Renal cortex interstitium (tissue), 11 donors: ENCODE measurements around the gene HIVEP3. TPM values are rescaled to one million over a fixed set of nuclear protein-coding genes. Genes with fewer than 3 reads are reported as not detected.

Experiments used
- DNase-seq, 11 donors: peaks; one replicate each; pipeline ENCODE4 v3.0.0-alpha.2; 2013; ENCODE audit warnings: low read depth in 9 of 11, low spot score in 4 of 11; ENCODE audit errors: extremely low read depth in 1 of 11
- polyA plus RNA-seq, 3 donors: library from polyadenylated mRNA; unstranded; fragments of 120-200 nt; gene quantifications; one replicate each; pipeline ENCODE4 v1.2.1, GENCODE V29; 2013; ENCODE audit not compliant: insufficient read length in 3 of 3

HIVEP3 gene
- polyA plus RNA-seq, 3 donors = 3.4 to 4.6 (median 4.1) TPM

- no peak for DNase-seq
These were observed 59.0 kb downstream of the HIVEP3 start for GRCh38 chr1:41859686-41860085.

GRCh38 chr1:41856944-41857285 is 61.8 kb downstream of the HIVEP3 start:
- DNase-seq = no peak

DNA sequence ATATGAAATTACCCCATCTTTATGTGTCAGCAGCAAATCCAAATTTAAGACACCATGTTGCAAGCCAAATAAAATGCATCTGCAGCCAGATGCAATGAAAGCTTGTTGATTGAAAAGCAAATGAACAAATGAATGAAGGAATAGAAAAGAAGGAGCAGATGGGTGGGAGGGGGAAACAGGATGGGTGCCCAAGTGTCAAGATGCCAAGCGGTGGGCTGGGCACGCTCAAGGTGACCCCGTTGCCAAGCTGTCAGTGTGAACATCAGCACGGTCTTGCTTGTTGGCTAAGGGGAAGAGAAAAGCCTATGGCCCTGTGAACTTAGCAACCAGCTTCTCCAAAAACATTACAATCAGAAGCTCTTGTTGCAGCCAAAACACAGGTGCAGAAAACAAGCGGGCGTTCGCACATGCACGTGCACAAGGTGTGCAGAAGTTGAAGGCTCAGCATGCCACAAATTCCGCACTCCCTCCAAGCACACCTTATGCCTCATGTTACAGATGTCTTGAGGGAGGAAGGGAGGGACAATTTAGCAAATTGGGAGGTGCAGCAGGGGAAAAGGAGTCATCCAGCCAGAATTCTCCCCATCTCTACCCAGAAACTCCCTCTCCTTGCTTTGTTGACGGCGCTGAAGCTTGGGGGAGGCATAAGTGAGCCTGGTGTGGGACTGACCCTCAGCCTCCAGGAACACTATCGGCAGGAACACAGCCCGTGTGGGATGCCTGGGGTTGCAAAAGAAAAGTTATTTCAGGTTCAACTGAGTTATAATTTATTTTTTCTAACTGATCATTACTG is 62.4 kb downstream of the HIVEP3 start:
- no peak for DNase-seq

- DNase-seq = no peak
These were observed 63.0 kb downstream of the HIVEP3 start for GRCh38 chr1:41855713-41856112.

GRCh38 chr1:41853907-41854306 is 64.8 kb downstream of the HIVEP3 start:
- no peak for DNase-seq

GRCh38 chr1:41852091-41852490 is 66.6 kb downstream of the HIVEP3 start:
- no peak for DNase-seq

GRCh38 chr1:41851589-41851988 is 67.1 kb downstream of the HIVEP3 start:
- DNase-seq = no peak

DNA sequence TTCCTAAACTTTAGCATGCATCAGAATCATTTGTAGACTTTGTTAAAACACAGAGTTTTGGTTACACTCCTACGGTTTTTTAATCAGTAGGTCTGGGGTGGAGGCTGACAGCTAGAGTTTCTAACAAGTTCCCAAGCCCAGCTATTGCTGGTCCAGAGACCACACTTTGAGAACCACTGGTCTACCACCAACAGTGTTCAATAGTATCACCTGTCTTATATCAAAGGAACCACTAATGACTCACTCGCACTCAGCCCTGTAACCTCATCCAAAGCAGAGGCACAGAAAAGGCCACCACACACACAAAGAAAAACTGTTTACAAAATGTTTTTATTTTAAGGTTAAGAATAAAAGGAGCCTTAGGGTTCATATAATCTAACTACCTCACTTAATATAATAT is 68.7 kb downstream of the HIVEP3 start:
- no peak for DNase-seq

GRCh38 chr1:41849211-41849759 is 69.4 kb downstream of the HIVEP3 start:
- DNase-seq = no peak

DNA sequence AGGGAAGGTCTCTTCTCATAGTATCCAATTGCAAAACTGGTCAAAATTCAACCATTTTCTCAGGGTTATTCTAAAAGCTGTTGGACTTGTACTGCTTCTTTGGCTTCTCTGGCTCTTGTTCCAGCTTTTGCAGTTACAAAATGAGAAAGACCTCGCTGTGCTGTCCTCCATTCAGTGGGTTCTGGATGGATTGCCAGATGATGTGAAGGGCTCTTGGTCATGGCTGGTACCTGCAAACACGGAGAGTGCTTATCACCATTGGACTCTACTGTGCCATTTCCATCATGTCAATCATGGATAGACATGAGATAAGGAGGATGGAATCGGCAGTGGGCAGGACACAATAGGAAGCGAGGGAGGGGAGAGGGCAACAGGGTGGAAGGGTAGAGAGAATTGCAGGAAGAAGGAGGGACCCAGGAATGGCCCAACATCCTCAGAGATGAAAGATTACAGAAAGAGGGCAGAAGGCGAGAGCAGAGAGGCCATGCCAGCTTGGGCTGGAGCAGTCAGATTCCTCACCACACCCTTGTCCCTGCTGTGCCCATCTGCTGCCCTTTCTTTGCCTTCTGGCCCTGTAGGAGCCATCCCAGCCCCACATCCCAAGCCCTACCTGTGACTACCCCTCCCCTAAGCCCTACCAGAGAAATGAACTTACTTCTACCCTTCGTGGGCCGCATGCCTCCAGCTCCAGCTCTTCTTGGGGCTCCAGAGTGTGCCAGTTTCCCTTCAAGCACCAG is 70.3 kb downstream of the HIVEP3 start:
- DNase-seq = no peak

DNA sequence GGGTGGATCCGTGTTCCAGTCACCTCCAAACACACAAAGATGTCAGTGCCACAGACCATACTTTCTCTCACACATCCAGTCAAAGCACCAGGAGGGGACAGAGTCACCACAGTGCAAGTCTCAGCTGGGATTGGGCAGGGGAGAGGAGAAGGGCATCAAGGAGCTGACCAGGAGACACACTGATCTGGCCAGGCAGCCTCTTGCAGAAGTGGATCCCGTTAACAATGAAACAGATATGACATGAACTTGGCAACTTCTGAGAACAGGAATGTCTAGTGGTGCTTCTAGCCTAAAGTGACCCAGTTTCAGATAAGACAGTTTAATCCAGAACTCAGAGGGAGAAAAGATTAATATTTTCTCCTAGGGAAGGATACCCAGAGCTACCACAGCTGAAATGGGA is 71.0 kb downstream of the HIVEP3 start:
- no peak for DNase-seq

GRCh38 chr1:41846625-41847405 is 71.9 kb downstream of the HIVEP3 start:
- DNase-seq = no peak

DNA sequence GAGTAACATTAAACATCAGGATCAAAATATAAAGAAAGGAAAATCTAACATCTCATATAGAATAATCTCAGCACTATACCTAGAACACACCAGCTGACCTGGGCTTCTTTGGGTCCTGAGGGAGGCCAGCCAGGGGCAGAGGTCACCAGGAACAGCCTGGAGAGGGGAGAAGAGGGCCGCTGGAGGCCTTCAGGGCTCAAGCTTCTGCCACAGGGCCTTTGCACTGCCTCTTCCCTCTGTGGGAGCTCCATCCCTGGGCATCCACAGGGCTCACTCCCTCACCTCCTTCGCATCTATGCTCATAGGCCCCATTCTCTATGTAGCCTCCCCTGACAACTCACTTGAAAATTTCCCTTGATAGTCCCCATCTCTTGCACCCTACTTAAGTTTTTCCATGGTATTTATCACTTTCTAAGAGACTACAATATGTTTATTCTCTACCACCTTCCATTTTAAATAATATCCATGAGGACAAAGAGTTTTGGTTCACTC is 73.9 kb downstream of the HIVEP3 start:
- DNase-seq = no peak

GRCh38 chr1:41844255-41844654 is 74.5 kb downstream of the HIVEP3 start:
- DNase-seq = no peak

DNA sequence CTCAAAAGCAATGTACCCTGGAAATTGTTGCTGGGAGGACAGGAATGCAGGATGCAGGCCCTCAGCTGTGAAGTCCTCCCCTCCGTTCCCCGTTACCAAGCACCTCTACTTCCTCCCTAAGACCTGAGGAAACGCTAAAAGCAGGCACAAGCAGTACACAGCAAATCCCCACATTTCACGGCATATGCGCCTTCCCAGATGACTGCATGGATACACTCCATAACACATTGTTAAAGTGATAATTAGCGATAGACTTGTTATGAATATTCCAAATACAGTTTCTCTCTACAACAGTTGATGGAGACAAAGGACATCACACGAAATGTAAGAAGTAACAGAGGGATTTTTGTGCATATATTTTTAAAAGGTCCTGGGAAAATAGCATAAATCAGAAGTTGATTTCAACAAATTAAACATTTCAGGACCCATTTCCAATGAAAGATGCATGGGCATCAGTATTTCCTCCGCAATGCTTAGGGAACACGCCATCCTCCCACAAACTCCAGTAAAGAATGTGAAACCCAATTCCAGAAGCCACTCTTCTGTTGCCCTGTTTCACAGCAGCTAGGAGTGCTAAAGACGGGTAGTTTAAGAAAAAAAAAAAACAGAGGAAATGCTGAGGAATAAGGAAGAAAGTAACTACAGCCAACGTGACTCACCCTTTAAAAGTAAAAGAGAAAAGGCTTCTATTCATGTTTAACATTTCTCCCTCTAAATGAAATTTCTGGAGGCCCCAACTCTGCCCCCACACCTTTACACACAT is 75.5 kb downstream of the HIVEP3 start:
- DNase-seq = peak in 1 of 11 donors; percentile 14

DNA sequence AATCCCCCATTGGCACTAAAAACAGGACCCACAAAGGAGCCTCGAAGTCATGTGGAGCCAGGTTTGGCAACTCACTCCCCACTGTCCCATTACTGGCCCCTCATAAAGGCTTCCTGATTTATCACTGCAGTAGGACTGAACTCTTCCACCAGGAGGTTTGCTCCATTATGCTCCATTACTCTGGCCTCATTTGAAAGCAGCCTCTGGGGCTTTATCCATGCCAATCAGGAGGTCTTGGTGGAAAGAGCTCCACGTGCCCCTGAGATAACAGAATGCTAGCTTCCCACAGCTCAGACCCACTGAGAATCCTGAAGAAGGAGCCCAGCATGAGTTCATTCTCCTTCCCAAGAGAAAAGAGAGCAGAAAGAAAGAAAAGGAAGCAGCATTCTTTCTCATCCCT is 76.4 kb downstream of the HIVEP3 start:
- no peak for DNase-seq

DNA sequence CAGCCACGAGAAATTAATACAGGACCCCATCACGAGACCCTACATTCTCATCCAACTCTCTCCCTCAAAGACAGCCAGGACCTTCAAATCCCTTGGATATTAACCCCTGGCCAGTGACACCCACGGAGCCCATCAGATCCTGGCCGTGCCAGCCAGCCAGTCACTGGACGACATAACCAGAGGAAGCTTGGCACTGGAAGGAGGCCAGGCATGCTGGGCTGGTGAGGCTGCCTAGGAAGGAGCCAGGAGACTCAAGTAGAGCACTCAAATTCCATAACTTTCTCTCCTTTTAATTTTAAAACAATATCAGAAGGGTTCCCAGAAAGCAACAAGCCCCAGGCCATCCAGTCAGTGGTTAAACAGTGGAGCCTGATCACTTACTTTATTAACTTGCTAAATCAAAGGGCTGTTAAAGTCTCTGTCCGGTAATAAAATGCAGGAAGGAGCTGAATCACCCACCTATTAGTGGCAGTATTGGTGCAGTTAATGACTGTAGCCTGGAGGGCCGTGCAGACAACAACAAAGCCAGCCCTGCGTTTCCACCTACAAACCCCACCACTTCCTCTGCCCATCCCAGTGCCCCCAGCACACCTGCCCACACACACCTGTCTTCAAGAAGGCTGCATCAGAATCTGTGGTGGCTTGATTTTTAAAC is 78.0 kb downstream of the HIVEP3 start:
- peak in 1 of 11 donors; percentile 8 for DNase-seq

GRCh38 chr1:41838266-41838665 is 80.5 kb downstream of the HIVEP3 start:
- DNase-seq = no peak
